HG03135 (cell line): ENCODE measurements around the gene NTN1.

Experiments
- ATAC-seq: cut with Tn5 transposase; IDR thresholded peaks from one replicate; pipeline ENCODE4 v1.9.1; 2021; ENCODE audit warnings: mild to moderate bottlenecking, moderate library complexity; ENCODE audit not compliant: unreplicated experiment

The NTN1 gene

DNA sequence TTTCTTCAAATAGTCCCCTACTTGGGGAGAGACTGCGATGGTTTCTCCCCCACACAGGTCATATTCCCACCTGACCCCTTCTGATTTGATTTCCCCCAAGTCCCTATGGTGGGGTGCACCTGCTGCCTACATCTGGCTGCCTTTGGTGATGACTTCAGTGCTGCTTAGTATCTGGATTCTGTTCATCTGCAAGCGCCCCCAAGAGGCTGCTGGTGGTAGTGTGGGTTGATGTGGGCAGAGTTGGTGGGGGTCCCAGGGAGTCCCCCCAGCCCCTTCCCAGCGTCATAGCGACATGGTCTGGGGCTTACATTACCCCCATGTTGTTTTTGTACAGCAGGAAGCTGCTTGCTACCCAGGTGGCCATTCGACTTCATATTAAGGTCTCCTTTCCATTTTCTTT is 99.2 kb downstream of the NTN1 start:
- ATAC-seq, result no peak

DNA sequence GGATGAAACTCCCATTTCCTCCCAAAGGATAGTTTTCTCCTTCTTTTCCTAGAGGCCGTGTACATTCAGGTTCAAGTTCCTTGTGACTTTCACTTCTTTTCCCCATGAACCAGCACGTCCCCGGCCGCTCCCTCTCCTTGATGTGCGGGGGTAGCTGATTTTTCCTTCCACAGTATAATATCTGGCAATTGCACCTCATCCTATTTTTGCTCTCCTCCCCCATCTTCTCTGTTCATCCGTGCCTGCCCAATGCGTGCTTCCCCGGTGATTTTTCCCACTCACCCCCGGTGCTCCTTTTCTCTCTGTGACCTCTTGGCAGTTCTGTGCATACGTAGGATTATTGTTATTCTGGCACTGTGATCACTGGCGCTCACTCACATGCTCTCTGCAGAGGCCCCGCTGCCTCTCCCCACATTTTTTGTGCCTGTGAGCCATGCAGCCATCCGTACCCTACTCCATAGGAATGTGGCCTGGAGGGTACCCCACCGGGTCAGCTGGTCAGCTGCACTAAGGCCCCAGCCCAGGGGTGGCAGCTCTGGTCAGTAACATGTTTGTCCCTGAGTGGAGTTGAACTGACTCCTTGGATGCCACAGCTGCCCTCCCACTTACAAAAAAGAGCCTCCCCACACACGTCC is 100.0 kb downstream of the NTN1 start:
- ATAC-seq, result no peak

DNA sequence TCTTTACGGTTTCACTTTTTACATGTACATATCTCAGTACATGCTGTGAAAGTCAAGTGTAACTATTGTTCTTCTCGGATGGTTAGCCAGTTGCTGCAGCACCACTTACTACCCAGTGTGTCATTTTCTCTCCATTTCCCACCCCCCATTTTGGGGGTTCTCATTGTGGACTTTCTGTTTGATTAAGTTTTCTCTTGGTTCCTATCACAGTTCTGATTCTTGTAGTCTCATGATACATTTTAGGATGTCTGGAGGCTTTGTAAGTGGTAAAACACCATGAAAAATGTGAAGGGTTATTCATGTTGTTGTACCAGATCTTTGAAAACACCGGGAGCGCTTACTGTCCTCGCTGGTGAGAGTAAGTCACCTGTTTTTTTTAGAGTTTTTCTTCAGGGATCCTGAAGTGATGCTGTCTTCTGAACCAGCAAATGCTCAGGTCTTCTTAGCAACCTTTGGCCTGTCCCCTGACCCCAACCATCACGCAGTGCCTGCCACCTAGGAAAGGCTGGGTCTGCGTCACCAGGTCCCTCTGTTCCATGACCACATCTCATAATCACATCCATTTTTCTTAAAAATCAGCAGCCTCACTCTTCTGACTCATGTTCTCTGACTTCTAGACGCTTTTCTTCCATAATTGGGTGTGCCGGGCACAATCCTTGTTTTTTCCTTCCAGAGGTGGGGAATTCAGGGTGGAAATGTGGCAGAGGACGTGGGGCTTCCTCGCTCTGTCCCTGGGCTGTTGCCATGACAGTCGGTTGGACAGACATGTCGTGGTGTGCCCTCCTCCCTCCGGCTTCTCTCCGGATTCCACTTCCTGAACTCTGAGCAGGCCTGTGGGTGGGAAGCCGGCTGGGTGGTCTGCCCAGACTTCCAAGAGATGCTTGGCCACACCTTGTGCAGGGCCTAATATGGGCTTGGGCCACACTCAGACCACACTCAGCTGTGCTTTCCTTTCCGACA is 102.6 kb downstream of the NTN1 start:
- ATAC-seq, result no peak

DNA sequence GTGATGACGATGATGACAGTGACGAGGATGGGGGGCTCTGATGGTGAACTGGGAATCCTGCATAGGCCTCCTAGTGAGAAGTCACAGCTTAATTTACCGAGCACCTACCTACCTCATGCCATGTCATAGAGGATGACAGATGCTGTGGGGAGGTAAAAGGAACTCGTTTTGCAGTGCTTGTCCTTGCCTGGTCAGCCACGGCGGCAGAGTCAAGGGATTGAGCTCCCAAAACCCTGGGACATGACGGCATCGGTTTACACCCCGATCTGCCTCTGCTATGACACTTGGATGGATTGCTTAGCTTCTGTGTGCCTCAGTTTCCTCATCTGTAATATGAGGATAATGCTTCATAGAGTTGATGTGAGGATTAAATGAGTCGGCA is 103.2 kb downstream of the NTN1 start:
- no peak for ATAC-seq

DNA sequence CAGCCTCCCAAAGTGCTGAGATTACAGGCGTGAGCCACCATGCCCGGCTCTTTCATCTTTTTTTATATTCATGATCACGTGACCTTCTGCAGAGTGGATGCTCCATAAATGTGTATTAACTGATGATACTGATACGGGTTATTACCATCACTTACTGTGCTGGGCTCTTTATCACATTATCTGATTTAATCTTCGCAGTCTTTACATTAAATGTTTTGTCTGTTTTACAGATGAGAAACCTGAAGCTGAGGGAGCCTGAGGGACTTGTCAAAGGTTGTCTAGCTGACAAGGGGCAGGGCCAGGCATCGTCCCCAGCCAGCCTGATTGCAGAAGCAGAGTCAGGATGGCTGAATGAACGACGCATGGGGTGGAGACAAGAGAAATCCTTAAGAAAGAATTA is 104.4 kb downstream of the NTN1 start:
- no peak for ATAC-seq

DNA sequence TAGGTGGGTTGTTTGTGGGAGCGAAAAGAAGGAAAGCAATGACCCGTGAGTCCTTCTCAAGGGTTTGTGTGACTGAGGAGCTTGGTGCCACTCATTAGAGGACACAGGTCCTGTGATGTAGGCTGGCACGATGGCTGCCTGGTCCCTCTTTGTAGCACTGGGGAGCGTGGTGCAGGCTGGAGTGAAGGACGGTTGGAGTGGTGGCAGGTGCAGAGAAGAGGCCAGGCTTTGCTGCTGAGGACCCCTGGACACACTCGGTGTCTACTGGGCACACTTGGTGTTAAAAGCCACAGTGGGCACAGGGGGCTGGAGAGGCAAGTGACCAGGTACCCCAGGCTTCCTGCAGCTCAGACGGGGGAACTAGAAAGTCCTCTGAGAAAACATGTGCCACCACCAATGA is 106.0 kb downstream of the NTN1 start:
- ATAC-seq, result no peak

DNA sequence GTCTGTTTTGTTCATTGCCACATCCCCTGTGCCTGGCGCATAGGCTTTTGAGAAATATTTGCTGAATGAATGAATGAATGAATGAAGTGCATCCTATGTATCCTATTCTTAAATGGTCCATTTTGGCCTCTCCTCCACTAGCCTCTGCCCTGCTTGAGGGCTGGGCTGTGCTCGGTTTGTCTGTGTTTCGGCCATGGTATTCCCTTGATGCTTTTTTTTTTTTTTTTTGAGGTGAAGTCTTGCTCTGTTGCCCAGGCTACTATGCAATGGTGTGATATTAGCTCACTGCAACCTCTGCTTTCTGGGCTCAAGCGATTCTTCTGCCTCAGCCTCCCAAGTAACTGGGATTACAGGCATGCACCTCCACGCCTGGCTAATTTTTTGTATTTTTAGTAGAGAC is 110.1 kb downstream of the NTN1 start:
- no peak for ATAC-seq

DNA sequence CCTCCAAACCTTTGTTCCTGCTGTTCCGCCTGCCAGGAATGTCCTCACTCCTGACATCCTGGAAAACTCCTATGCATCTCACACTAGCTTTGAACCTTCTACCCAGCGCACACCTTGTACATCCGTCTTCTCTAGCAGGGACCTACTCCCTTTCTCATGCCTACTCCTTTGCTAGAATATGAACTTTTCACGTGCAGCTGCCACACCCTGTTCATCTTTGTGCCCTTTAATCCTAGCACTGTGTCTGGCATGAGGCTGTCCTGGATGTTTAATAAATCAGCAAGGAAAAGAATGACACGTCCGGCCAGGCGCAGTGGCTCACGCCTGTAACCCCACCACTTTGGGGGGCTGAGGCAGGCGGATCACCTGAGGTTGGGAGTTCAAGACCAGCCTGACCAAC is 111.0 kb downstream of the NTN1 start:
- ATAC-seq, result no peak

DNA sequence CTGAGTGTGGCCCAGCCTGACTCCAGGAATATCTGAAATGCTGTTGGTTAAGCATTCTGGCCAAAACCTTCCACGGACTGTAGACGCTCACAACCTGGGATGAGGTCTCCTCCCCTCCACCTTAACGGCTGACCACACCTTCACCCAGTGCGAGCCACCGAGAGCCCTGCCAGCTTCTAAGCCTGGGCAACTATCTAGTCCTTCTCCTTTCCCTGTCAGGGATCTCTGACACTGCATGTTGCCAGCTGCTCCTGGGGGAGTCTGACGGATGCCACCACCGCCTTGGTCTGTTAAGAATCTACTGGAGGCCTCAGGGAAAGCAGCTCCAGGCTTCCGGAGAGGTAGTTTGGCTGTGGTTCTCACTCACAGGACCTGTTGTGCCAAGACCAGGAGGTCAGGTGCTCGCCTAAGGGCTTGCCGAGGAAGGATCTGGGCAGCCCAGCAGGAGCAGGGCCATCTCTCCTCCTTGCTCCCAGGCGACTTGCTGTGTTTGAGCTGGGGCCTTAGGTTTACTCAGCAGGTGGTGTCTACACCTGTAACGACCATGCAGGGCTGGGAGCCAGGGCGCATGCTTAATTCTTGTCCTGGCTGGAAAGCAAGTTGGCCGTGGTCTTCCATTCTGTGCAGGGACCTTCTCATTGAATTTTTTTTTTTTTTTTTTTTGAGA is 111.8 kb downstream of the NTN1 start:
- no peak for ATAC-seq

DNA sequence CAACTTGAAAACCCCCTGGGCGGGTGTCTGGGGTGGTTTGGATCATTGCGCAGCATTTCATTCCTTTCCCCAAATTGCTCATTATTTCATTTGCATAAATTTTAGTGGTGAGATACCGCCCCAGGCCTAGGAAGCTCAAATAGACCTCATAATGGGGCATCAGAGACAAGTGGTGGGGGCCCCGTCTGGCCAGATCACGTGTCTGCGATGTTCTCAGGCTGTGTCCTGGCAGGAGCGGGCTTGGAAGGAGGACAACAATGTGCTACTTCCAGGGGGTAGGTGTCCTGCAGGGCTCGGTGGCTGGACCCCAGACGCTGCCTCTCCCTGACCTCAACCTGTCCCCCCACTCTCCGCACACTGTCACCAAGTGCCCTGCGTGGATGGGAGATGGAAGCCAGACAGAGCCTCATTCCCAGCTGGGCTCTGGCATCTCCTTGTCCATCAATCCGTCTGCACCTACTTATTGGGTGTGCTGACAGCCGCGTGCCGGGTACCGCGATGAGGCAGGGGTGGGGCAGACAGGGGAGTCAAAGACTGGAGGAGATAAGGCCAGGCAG is 116.9 kb downstream of the NTN1 start:
- no peak for ATAC-seq

DNA sequence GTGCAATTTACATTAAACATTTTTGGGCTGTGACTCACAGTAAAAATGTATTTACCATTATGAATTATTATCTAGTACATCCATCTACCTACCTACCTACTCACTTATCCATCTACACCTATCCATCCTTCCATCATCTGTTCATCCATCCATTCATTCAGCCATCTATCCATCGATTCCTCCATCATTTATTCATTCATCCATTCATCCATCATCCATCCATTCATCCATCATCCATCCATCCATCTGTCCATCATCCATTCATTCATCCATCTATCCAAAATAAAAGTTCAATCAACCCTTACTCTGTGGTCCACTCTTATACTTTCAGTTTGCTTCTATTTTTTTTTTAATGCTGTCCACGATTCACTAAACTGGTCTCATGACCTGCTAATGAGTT is 118.4 kb downstream of the NTN1 start:
- no peak for ATAC-seq

DNA sequence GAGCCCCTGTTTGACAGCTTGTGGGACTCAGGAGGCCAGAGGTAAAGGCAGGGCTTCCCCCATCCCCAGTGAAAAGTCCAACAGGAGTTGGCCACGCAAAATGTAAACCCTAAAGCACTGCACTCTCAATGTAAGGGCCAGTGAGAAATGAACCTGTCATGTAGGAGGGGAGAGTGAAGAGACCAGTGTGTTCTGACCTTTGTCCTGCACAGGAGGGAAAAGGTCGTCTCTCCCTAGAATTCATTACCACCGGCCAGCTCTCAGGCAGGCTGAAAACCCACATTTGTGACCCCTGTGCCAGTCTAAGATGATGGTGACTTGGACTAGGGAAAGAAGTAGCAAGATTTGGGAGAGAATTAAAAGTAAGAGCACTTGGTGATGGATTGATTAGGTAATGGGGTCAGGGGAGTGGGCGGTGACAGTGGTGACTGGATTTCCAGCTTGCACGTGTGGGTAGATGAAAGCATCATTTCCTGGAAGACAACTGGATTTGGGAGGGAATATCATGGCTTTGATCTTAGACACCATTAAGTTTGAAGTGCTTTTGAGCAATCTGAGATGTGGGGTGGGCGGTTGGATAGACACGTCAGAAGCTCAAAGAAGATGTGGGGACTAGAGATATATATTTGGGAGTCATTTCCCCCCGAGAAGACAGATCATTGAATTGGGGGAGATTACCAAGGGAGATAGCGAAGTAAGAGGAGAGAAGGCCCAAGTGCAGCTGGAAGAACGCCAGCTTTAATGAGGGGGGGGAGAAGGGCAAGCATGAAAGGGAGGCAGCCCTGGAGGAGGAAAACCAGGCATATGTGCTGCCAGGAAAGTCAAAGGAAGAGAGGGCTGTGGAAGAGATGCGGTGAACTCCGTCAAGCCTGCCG is 119.5 kb downstream of the NTN1 start:
- no peak for ATAC-seq

DNA sequence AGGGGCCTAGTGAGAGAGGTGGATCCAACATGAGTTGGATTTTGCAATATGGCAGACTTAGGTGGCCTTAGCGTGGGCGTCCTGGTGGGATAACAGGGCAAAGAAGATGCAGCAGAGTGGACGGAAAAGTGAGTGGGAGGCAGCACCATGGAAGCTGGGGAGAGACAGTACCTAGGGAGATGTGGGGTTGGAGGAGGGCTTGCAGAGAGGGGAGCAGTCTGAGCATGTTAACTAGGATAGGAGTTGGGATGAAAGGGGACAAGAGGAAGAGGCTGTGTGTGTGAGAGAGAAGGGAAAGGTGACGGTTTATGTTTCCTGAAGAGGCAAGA is 120.1 kb downstream of the NTN1 start:
- no peak for ATAC-seq

DNA sequence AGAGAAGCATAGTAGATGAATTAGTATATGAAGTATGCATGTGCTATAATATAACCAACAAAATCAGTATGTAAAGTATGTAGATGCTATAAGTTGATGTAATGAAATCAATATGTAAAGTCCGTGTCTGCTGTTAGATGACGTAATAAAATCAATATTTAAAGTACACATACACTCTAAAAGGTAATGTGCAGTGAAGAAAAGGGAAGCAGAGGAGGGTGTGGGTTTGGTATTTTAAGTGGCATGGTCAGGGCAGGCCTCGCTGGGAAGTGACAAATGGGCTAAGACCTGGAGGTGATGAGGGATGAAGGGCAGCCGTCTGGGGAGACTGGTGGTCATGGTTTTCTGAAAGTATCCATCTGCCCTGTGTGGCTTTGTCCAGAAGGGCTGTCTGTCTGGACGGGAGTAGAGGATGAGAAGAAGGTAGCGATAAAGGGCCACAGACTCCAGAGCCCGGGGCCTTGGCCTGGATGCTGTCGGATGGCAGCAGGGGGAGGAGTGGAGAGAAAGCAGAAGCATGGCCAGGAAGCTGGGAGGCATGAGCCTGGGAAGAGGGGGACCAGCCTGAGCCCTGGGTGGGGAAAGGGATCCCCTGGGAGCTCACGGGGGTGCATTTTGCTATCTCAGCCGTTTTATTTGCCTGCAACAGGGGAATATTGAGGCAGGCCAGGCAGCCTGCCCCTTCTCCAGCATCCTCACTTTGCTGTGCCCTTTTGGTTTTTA is 121.6 kb downstream of the NTN1 start:
- no peak for ATAC-seq

DNA sequence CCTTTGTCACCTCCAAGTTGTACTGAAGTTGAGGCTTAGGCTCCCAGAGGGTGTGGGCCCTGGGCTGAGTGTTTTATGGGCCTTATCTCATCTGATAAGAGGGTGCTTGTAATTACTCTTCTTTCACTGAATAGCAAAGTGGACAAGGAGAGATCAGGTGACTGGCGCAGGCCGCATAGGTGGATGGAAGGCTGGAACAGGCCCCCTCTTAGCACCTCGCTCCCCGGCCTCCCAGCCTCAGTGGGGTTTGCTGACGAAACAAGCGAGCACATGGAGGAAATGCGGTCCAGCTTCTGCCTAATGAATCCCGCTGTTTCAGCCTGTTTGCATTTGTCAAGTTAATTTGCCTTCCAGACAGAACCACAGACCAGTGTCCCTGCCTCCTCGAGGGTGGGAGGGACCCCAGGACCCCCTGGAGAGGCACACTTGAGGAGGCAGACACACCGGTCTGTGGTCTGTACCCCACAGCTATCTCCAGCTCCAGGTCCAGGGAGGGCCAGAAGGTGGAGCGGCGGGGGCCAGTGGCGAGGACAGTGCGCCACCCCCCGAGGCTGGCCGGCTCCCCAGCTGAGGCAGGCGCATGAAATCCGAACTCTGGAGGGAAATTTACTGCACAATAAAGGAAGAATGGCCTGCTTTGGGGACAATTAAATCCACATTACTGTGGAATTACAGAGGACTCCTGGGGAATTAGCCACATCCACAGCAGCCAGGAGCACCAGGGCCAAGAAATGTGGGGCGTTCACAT is 123.4 kb downstream of the NTN1 start:
- ATAC-seq, result no peak

DNA sequence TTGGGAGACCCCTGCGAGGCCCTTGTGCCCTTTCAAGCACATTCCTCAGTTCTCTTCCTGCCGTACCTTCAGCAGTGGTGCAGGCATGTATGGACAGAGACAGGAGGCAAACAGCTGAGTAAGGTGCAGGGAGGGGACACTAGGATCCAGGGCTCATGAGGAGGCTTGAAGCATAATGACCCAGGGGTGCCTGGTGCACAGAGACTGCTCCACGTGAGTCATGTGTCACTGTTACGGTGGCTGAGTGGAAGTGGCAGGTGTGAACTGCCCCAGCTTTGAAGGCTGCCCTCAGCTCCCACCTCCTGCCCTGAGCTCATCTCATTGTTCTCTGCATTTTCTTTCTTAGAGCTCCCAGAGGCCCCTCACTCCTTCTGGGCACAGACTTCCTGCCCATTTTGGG is 124.8 kb downstream of the NTN1 start:
- no peak for ATAC-seq

DNA sequence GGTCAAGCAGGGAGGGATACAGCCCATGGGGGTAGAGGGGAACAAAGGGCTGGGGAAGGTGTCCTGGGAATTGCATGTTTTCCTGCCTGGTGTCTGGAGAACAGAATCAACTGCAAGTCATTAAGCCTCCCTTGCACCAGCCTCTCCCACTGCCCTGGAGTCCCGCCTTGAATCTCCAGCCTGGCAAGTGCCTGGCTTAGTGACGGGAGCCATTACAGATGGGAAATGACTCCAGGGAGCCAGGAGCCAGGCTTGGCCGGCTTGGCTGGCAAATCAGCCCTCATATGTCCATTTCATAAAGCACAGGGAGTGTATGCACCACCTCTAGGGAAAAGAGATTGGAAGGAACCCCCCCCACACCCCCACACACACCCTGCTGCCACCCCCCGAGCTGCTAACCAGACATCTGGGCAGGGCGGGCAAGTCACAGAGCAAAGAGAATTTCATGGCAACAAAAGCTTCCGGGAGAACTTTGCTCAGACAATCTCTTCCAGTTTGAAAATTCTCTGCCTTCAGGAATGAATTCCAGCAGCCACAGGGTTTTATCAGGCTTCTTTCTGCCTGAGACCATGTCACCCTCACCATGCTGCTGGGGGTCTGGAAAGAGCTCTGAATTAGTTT is 127.7 kb downstream of the NTN1 start:
- no peak for ATAC-seq

DNA sequence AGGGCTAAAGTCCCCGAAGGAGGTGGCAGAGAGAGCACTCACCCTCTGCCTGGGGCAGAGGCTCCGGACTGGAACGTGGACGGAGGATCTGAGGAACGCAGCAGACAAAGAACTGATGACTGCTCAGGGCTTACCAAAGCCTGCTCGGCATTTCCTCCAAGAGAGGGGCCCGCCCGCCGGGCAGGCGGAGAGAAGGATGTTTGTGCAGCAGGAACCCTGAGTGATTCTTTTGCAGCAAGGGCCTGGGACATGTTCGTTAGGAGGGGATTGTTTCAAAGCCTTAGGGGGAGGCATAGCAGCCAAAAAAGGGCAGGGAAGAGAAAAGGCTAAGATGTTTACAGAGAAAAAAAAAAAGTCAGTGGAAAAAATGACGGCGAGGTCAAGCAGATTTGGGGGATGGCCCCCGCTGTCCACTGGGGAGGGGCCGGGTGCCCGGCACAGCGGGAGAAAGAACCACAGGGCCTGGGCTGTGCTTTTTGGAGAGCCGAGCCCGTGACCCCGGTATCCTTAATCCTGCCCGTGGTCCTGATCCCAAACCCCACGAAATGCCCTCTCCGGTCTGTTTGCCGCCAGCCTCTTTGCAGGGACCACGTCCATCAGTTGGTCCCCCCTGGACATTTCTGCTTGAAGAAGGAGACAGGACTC is 129.3 kb downstream of the NTN1 start:
- no peak for ATAC-seq

DNA sequence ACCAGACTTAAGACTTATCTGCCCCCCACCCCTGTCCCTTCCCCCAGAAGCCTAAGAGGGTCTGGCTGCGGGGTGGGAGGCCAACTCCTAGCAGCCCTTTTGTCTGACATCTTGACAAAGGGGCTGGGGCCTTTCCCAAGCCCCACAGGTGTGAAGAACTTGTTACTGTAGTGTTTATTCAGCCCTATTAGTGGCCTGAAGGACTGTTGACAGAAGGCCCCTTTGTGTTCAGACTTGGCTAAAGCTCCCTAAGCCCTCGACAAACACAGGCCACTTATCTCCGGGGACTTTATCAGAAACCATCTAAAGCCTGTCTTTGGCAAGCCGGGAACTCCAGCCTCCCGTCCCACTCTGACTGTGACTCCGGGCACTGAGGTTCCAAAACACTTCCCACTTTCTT is 129.8 kb downstream of the NTN1 start:
- no peak for ATAC-seq
